Trophoblast cell (in vitro differentiated cells and primary cell): ENCODE measurements around the gene TMEM100. TPM values are rescaled to one million over a fixed set of nuclear protein-coding genes. Genes with fewer than 3 reads are reported as not detected.
A peak's percentile ranks its signal among the peaks of the same experiment; 100 is the strongest.

ENCODE experiments used
- DNase-seq, 2 donors: peaks; one replicate each; pipeline ENCODE4 v3.0.0-alpha.2; 2016
- H2AFZ ChIP-seq: 2 replicates; pipeline ENCODE4 v1.6.1; 2013; ENCODE audit warnings: low read length, moderate library complexity, mild to moderate bottlenecking; ENCODE audit not compliant: insufficient read depth, poor library complexity
- H2AK5ac ChIP-seq: 2 replicates; pipeline ENCODE4 v1.6.1; 2013; ENCODE audit warnings: mild to moderate bottlenecking, low read length
- H2BK120ac ChIP-seq: 2 replicates; pipeline ENCODE4 v1.6.1; 2013; ENCODE audit warnings: low read length, mild to moderate bottlenecking, moderate library complexity; ENCODE audit not compliant: insufficient read depth, poor library complexity
- H2BK12ac ChIP-seq: 2 replicates; pipeline ENCODE4 v1.6.1; 2013; ENCODE audit warnings: mild to moderate bottlenecking, low read length, moderate library complexity
- H2BK5ac ChIP-seq: 2 replicates; pipeline ENCODE4 v1.6.1; 2013; ENCODE audit warnings: low read length, low read depth, moderate library complexity, mild to moderate bottlenecking; ENCODE audit not compliant: poor library complexity
- H3K14ac ChIP-seq: 2 replicates; pipeline ENCODE4 v1.6.1; 2013; ENCODE audit warnings: mild to moderate bottlenecking, low read length
- H3K18ac ChIP-seq: 2 replicates; pipeline ENCODE4 v1.6.1; 2013; ENCODE audit warnings: mild to moderate bottlenecking, low read length
- H3K23ac ChIP-seq: 2 replicates; pipeline ENCODE4 v1.6.1; 2013; ENCODE audit warnings: low read length
- H3K27ac ChIP-seq: 2 replicates; pipeline ENCODE4 v1.5.1; 2013; ENCODE audit warnings: low read depth, mild to moderate bottlenecking, inconsistent platforms, low read length, moderate library complexity
- H3K27me3 ChIP-seq: 2 replicates; pipeline ENCODE4 v1.6.1; 2013; ENCODE audit warnings: inconsistent platforms, mild to moderate bottlenecking, low read length, moderate library complexity; ENCODE audit not compliant: insufficient read depth
- H3K36me3 ChIP-seq, 2 experiments: 1 replicate in 1 of 2; 2 replicates in 1 of 2; pipeline ENCODE4 v1.6.1; 2013; ENCODE audit warnings: low read length in 2 of 2, mild to moderate bottlenecking in 2 of 2, moderate library complexity in 1 of 2; ENCODE audit not compliant: insufficient read depth in 2 of 2, control insufficient read depth in 1 of 2
- H3K4ac ChIP-seq: 2 replicates; pipeline ENCODE4 v1.6.1; 2013; ENCODE audit warnings: low read depth, mild to moderate bottlenecking, low read length, moderate library complexity
- H3K4me1 ChIP-seq, 2 experiments: 1 replicate in 1 of 2; 2 replicates in 1 of 2; pipeline ENCODE4 v1.6.1; 2013; ENCODE audit warnings: low read length in 2 of 2, mild to moderate bottlenecking in 2 of 2, moderate library complexity in 1 of 2; ENCODE audit not compliant: insufficient read depth in 2 of 2, control insufficient read depth in 1 of 2
- H3K4me2 ChIP-seq: 2 replicates; pipeline ENCODE4 v1.6.1; 2013; ENCODE audit warnings: inconsistent platforms, mild to moderate bottlenecking, low read length, moderate library complexity
- H3K4me3 ChIP-seq: 2 replicates; pipeline ENCODE4 v1.5.1; 2013; ENCODE audit warnings: mild to moderate bottlenecking, low read depth, low read length, inconsistent platforms
- H3K79me1 ChIP-seq: one replicate; pipeline ENCODE4 v1.6.1; 2013; ENCODE audit warnings: low read length
- H3K79me2 ChIP-seq: 2 replicates; pipeline ENCODE4 v1.6.1; 2013; ENCODE audit warnings: low read length, mild to moderate bottlenecking; ENCODE audit not compliant: control insufficient read depth, insufficient read depth, poor library complexity
- H3K9ac ChIP-seq: 2 replicates; pipeline ENCODE4 v1.6.1; 2013; ENCODE audit warnings: mild to moderate bottlenecking, low read length
- H3K9me3 ChIP-seq: 2 replicates; pipeline ENCODE4 v1.6.1; 2013; ENCODE audit warnings: low read depth, mild to moderate bottlenecking, control low read depth, inconsistent platforms, low read length; ENCODE audit not compliant: insufficient read depth
- H4K12ac ChIP-seq: 2 replicates; pipeline ENCODE4 v1.6.1; 2013; ENCODE audit warnings: low read depth, mild to moderate bottlenecking, low read length, moderate library complexity
- H4K8ac ChIP-seq: 2 replicates; pipeline ENCODE4 v1.6.1; 2013; ENCODE audit warnings: low read depth, mild to moderate bottlenecking, low read length, moderate library complexity
- H4K91ac ChIP-seq: one replicate; pipeline ENCODE4 v1.6.1; 2013; ENCODE audit warnings: low read depth, mild to moderate bottlenecking, low read length, moderate library complexity
- WGBS: extraction: QIAGEN DNeasy Blood & Tissue Kit; methylation state at CpG from one replicate; pipeline ENCODE4 v1.1.7; 2013; ENCODE audit warnings: missing lambda C conversion rate; ENCODE audit not compliant: insufficient read length, insufficient coverage; ENCODE audit errors: extremely low coverage; 5-methylcytosine and 5-hydroxymethylcytosine counted together
- polyA plus RNA-seq: library from polyadenylated mRNA; stranded (reverse); fragments of 200-250 nt; gene quantifications from 2 replicates; pipeline ENCODE4 v1.2.3, GENCODE V29; 2013

Gene TMEM100, protein sequence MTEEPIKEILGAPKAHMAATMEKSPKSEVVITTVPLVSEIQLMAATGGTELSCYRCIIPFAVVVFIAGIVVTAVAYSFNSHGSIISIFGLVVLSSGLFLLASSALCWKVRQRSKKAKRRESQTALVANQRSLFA
- polyA plus RNA-seq = 3.7 and 4.1 TPM in 2 replicates

DNA sequence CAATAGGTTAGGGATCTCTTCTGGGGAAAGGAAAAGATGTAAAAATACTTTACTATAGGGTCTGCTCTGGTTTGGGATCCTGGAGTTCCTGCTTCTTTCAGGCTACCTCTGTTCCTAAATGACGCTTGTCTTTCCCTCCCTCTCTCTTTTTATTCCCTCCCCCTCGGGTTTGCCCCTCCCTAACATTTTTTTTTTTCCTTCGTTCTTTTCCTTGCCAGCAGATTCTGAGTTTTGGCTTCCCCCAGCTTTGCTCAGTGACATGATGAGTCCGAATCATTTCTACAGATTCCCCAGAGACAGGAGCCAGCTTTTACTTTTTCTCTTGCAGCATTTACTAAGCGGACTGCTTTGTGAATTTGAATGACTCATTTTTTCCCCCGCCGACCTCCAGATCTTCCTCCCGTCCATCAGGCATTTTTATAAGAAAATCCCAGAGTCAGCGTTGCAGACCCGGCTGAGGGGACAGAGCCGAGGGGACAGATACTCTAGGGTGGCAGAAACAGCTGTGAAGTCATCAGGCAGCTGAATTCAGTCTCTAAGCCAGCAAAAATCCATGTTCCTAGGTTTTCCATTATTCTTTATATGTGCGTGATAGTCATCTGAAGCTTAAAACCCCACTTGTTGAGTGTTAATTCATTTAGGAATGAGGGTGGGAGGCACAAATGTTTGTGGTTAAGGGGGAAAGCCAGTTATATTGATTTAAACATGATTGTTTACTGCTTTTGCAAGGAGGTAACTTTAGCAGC, at the start of gene TMEM100:
Gene TMEM100, minus strand, starts transcription at position 123 of the 746 bp plus-strand sequence. CDS start 1,794 bp downstream, outside the sequence.
- peak within 1 kb of the TSS; percentile 67 for H2BK5ac ChIP-seq
- peak within 1 kb of the TSS; percentile 11 for H4K91ac ChIP-seq
- H2AK5ac ChIP-seq = no peak within 1 kb of the TSS
- H3K9ac ChIP-seq = no peak within 1 kb of the TSS
- H3K27ac ChIP-seq = peak within 1 kb of the TSS; percentile 50
- no peak within 1 kb of the TSS for H2AFZ ChIP-seq
- H3K23ac ChIP-seq = no peak within 1 kb of the TSS
- no CpG with 5 or more reads among the region's 12 CpGs for WGBS
- H3K4me2 ChIP-seq = peak within 1 kb of the TSS; percentile 53
- no peak within 1 kb of the TSS for H4K8ac ChIP-seq
- peaks cover 8% of the 10 kb centered on the region for H3K79me1 ChIP-seq
- no peaks in the 10 kb centered on the region for H3K79me2 ChIP-seq
- peak within 1 kb of the TSS; percentile 70 for H2BK120ac ChIP-seq
- H3K18ac ChIP-seq = no peak within 1 kb of the TSS
- H4K12ac ChIP-seq = no peak within 1 kb of the TSS
- peaks cover 0 to 4% of the 10 kb centered on the region in 2 experiments for H3K36me3 ChIP-seq
- no peak within 1 kb of the TSS for H3K14ac ChIP-seq
- no peak within 1 kb of the TSS for H3K4ac ChIP-seq
- H2BK12ac ChIP-seq = peak within 1 kb of the TSS; percentile 39
- peaks cover 9 to 14% of the 10 kb centered on the region in 2 experiments for H3K4me1 ChIP-seq
- H3K9me3 ChIP-seq = no peaks in the 10 kb centered on the region
- H3K27me3 ChIP-seq = no peaks in the 10 kb centered on the region
- no peak within 1 kb of the TSS for H3K4me3 ChIP-seq
- peak in 1 of 2 donors; percentile 12 for DNase-seq

DNA sequence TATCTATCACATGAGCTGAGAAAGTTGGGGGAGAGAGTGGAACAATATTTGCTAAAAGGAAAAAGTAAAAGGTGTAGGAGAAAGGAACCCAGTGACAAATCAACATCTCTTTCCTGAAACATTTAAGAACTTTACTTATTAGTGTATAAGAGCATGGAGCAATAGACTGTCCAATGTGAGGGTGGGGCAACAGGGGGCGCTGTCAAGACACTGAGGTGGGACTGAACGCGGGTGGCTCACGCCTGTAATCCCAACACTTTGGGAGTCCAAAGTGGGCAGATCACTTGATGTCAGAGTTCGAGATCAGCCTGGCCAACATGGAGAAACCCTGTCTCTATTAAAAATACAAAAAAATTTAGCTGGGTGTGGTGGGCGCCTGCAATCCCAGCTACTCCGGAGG, 49.4 kb upstream of the TMEM100 start:
- no peak overlapping the region for H4K8ac ChIP-seq
- H4K91ac ChIP-seq = no peak overlapping the region
- no peak overlapping the region for H3K27ac ChIP-seq
- H2AFZ ChIP-seq = no peak overlapping the region
- no peak overlapping the region for H2BK12ac ChIP-seq
- H3K79me1 ChIP-seq = peaks cover 10% of the 10 kb centered on the region
- no peak overlapping the region for H2AK5ac ChIP-seq
- no peak overlapping the region for H3K4me3 ChIP-seq
- H3K36me3 ChIP-seq = peaks cover 10 to 15% of the 10 kb centered on the region in 2 experiments
- H3K4me2 ChIP-seq = no peak overlapping the region
- H3K14ac ChIP-seq = no peak overlapping the region
- no peak overlapping the region for H2BK5ac ChIP-seq
- no peaks in the 10 kb centered on the region for H3K27me3 ChIP-seq
- no peak overlapping the region for H3K9ac ChIP-seq
- H2BK120ac ChIP-seq = no peak overlapping the region
- no peak for DNase-seq
- no peak overlapping the region for H4K12ac ChIP-seq
- no peak overlapping the region for H3K18ac ChIP-seq
- H3K9me3 ChIP-seq = no peaks in the 10 kb centered on the region
- no CpG with 5 or more reads among the region's 7 CpGs for WGBS
- H3K79me2 ChIP-seq = peaks cover 3% of the 10 kb centered on the region
- H3K4ac ChIP-seq = no peak overlapping the region
- no peak overlapping the region for H3K23ac ChIP-seq
- H3K4me1 ChIP-seq = peaks cover 9 to 11% of the 10 kb centered on the region in 2 experiments

DNA sequence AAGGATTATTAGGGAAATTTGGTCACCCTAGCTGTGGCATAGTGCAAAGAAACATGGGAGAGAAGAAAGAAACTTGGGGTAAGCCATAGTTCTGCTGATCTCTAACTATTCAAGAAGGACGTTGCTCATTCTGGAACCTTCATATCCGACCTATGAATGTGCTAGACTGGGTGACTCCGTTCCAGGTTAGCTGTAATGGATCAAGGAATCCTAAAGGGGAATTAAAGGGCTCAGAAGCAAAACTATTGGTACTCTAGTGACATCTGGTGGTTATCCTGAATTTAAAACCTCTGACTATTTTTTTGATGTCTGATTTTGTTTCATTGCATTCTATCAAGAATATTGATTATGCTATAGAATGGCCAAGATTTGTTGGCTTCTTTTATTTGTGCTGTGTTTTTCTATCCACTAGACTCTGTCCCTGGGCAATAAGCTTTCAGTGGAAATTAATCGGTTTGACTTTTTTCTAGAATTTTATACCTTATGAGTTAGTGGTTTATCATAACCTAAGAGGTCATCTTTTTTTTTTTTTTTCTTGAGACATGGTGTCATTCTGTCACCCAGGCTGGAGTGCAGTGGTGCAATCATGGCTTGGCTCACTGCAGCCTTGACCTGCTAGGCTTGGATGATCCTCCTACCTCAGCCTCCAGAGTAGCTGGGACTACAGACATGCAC, 47.7 kb upstream of the TMEM100 start:
- H3K4me1 ChIP-seq = peaks cover 9 to 11% of the 10 kb centered on the region in 2 experiments
- no peaks in the 10 kb centered on the region for H3K9me3 ChIP-seq
- no peak overlapping the region for H3K23ac ChIP-seq
- H3K36me3 ChIP-seq = peaks cover 7 to 11% of the 10 kb centered on the region in 2 experiments
- H2BK5ac ChIP-seq = no peak overlapping the region
- H4K8ac ChIP-seq = no peak overlapping the region
- H3K4me2 ChIP-seq = no peak overlapping the region
- no peak overlapping the region for H3K9ac ChIP-seq
- H3K79me1 ChIP-seq = peaks cover 10% of the 10 kb centered on the region
- no peak overlapping the region for H4K91ac ChIP-seq
- no peak overlapping the region for H3K4me3 ChIP-seq
- peak overlapping the region; percentile 8 for H3K27ac ChIP-seq
- no peak overlapping the region for H4K12ac ChIP-seq
- H3K18ac ChIP-seq = no peak overlapping the region
- H2BK120ac ChIP-seq = no peak overlapping the region
- no CpG with 5 or more reads among the region's 4 CpGs for WGBS
- H3K4ac ChIP-seq = no peak overlapping the region
- H3K27me3 ChIP-seq = no peaks in the 10 kb centered on the region
- H3K79me2 ChIP-seq = peaks cover 3% of the 10 kb centered on the region
- H3K14ac ChIP-seq = no peak overlapping the region
- no peak overlapping the region for H2AFZ ChIP-seq
- H2AK5ac ChIP-seq = no peak overlapping the region
- no peak overlapping the region for H2BK12ac ChIP-seq
- DNase-seq = peak; percentile 16 to 83

DNA sequence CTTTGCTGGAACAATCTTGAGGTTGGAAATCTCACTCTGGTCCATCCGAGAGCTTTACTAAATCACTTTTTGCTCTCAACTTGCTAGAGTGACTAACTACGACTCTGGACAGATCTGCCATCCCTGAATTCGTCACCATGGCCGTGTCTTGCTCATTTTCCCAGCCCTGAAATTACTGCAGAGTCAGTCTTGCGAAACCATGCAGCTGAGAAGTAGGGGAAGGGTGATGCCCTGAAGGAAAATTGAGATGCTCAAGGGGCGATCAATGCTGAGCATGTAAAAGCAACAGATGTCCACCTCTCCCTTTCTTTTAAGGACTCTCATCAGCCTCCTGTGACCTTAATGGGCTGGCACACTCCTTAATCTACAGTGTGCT, 46.9 kb upstream of the TMEM100 start:
- Histone ChIP-seq H2BK120ac (peak overlapping the region; percentile 84), H3K36me3 (peaks cover 7 to 11% of the 10 kb centered on the region in 2 experiments), H2AFZ (no peak overlapping the region), H3K27ac (peak overlapping the region; percentile 37), H3K14ac (peak overlapping the region; percentile 70), H3K9ac (no peak overlapping the region), H3K27me3 (no peaks in the 10 kb centered on the region), H4K91ac (peak overlapping the region; percentile 61), H3K23ac (no peak overlapping the region), H2BK12ac (peak overlapping the region; percentile 84), H3K4me2 (no peak overlapping the region), H3K4me3 (no peak overlapping the region), H2AK5ac (peak overlapping the region; percentile 35), H3K79me2 (peaks cover 3% of the 10 kb centered on the region), H2BK5ac (peak overlapping the region; percentile 66), H3K9me3 (no peaks in the 10 kb centered on the region), H4K8ac (peak overlapping the region; percentile 62), H3K79me1 (peaks cover 10% of the 10 kb centered on the region), H4K12ac (no peak overlapping the region), H3K4me1 (peaks cover 9 to 11% of the 10 kb centered on the region in 2 experiments), H3K18ac (peak overlapping the region; percentile 57), H3K4ac (no peak overlapping the region)
- peak; percentile 71 to 82 for DNase-seq
- WGBS = no CpG with 5 or more reads among the region's 6 CpGs
